ENCODE measurements around the gene CHSY1.
A peak's percentile ranks its signal among the peaks of the same experiment; 100 is the strongest.

CHSY1 gene

GRCh38 chr15:101269479-101270223, 17.8 kb upstream of the CHSY1 start:
- DNase-seq (ENCODE audit: low read depth) = no peak

DNA sequence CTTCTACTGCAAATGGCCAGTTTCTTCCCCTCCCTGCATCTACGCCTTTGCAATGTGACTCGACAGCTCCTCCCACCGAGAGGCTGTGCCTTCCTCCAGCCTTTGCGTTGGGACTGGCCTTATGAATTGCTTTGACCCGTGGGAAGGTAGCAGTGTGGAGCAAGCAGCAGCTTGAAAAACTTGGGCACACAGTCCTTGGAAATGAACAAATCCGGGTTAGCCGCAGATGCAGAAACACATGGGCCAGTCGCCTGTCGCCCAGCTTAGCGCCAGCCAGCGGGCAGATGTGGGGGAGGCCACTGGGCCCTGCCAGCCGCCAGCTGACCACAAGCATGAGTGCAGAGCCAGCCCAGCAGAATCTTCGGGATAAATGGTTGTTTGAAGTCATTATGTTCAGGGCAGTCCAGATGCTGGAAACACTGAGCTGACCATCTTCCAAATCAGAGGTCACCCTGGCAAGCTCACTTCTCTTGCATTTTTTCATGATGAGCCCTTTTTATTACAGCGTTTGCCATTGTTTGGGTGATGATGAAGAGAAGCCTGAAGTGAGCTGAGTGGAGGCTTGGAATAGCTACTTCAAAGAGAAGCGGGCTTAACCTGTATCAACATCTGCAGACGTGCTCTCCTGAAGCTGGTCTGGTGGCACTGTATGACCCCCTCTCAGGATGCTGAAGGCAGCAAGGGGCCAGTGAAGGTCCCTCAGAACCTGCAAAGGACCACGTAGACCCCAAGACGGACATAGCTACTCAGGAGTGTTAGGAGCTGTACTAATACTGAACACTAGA, 15.7 kb upstream of the CHSY1 start:
- DNase-seq (ENCODE audit: low read depth) = peak; percentile 62

DNA sequence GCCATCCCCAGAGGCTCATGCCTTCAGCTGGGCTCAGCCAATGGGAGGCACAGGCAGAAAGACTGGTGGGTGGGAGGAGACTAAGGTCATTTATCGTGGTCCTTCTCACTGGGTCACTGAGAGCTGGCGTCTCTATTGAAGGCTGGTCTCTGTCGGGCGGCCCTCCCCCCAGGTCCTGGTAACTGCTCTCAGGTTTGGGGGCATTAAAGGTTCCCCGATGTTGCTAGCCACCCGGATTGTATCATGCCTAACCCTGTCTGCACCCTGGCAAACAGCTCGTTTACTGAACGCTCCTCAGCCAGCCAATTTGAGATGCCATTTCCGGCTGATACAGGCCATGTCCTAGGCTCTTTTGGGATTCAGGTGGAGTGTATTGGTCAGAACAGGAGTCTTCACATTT, 14.9 kb upstream of the CHSY1 start:
- DNase-seq (ENCODE audit: low read depth) = no peak

GRCh38 chr15:101266034-101266433, 14.2 kb upstream of the CHSY1 start:
- DNase-seq (ENCODE audit: low read depth) = peak; percentile 83

GRCh38 chr15:101264911-101265641, 13.2 kb upstream of the CHSY1 start:
- DNase-seq (ENCODE audit: low read depth) = no peak

DNA sequence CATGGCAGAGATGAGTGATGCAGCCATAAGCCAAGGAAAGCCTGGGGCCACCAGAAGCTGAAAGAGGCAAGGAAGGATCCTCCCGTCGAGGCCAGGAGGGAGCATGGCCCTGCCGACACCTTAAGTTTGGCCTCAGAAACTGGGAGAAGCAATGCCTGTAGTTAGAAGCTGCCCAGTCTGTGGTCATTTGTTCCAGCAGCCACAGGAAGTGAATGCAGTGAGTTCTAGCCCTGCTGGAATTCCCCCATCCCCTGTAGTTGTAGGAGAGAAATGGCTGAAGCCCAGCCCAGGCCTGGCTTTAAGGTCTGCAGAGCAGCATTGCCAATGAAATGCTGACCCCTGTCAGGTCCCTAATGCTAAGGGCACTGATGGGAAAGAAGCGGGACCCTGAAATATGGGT, 12.2 kb upstream of the CHSY1 start:
- peak; percentile 73 for DNase-seq (ENCODE audit: low read depth)

GRCh38 chr15:101262551-101262950, 10.7 kb upstream of the CHSY1 start:
- DNase-seq (ENCODE audit: low read depth) = no peak

DNA sequence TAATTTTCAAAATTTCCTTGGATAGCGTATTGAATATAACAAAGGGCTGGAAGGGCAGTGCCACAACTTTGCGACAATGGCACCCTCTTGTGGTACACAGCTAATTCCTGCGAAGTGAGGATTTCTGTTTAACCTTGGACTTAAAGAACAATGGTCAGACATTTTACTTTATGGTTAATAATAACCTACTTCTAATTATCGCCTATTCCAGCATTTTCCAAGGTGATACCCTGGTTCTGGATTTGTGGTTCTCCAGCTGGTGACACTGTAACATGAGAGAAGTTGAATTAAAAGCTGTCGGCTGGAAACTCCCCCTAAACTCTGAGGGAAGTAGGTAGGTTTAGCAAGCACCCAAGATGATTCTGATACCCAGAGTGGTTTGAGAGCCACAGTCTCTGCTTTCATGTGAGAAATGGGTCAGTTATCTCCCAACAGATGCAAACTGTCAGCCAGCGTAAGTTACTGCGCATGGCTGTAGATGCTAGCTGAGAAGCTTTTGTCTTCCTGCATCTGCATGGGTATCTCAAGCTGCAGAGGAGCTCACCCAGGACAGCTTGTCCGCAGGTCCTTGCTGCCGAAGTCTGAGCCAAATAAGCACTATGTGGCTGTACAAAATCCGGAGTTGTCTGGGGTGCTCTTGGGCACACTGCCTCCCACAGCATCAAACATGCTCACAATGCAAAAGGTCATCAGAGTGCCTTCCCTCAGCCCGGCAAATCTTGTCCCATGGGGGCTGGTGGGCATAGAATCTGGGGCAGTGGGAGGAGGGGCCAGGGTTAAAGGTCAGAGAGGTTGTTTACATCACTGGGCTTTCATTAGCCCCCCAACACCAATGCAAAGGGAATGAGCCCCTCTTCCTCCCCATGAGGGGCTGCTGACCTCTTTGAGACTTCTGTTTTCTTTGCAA, 6.6 kb upstream of the CHSY1 start:
- DNase-seq (ENCODE audit: low read depth) = peak; percentile 76

- DNase-seq (ENCODE audit: low read depth) = no peak
Observed at GRCh38 chr15:101256757-101257156, 4.9 kb upstream of the CHSY1 start.

DNA sequence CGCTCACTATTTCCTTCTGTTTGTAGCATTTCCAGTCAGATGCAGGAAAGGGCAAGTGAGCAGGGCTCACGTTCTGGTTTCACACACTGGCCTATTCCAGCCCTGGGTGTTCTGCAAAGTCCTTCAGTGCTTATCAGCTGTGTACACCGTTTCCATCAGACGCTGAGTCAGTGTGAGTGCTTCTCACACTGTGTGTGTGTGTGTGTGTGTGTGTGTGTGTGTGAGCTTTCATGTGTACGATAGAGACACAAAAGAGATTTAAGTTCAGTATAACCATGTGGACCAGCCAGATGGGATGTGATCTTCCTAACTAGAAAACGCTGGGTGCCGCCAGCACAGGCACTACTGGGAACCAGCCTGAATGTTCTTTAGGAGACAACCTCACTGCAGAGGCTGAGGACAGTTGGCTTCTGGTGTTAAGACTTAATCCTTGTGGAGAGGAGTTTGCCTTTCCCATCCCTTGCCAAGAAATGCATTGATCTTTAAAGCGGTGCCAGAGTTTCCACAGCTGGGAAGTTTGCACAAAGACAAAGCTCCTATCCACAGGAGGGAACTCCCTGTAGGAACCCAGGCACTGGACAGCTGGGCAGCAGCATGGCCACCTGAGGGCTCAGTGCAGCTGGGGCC, 3.9 kb upstream of the CHSY1 start:
- DNase-seq (ENCODE audit: low read depth) = peak; percentile 93

- no peak for DNase-seq (ENCODE audit: low read depth)
Observed at GRCh38 chr15:101255051-101255395, 3.2 kb upstream of the CHSY1 start.

DNA sequence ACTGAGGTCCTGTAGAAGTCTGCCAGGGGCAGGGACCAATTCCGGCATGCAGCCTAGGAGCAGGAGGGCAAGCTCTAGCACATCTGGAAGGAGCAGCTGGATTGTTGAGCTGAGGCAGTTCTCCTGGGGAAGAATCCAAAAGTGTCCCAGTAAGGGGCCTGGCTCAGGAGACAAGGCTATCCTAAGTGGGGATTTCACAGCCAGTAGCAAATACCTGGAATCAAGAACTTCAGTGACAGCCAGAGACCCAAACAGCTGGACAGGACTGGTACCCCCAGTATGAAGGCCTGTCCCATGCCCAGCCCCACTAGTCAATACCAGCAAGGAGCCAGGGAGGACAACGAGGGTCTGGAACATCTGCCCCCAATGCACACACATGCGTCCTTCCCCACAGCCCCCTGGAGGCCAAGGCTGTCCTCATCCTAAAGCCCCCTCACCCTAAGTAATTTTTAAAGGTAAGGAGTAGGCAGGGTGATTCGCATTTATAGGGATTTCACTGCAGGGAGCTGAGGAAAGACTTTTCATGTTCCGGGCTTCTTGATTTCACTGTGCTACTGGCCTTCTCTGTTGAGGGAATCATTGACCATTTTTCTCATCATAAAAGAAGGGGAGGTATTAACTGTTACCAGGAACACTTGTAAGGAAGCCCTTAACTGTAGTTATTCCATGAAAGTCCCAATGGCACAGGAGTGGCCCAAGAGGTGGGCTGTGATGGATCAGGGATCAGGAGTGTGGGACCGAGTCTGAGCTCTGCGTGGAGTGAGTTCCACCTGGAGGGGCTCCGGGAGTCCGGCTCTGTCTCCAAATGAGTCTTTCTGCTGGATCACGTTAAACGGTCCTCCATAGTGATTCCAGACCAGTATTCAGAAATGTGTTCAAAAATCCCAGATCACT, 2.6 kb upstream of the CHSY1 start:
- DNase-seq (ENCODE audit: low read depth) = no peak

- DNase-seq (ENCODE audit: low read depth) = no peak
Observed at GRCh38 chr15:101252836-101253235, 988 bp upstream of the CHSY1 start.

GRCh38 chr15:101250873-101251829, 697 bp downstream of the CHSY1 start:
- no peak for DNase-seq (ENCODE audit: low read depth)

DNA sequence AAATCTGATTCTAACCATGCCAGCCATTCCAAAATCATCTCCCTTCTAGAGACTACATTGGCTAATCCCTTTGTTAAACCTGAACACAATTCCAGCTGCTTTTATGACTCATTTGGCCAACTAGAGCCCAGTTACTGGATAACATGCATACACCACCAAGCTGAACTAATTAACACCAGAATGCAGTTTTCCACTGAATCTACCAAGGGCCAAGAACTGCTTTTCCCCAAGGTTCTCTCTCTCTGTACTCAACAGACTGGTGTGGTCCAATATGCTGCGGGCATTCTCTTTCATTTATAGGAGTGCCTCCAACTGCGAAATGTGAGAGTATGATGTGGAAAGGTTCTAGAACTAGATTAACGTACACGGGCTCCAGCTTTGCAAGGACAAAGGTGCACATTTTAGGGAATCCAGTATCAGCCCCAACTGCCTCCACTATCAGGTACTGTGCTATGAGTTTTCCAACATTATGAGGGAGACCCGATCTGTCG, 1.5 kb downstream of the CHSY1 start:
- DNase-seq (ENCODE audit: low read depth) = peak; percentile 67

GRCh38 chr15:101248274-101248673, 3.6 kb downstream of the CHSY1 start:
- DNase-seq (ENCODE audit: low read depth) = no peak

- DNase-seq (ENCODE audit: low read depth) = no peak
Observed at GRCh38 chr15:101246824-101247745, 4.8 kb downstream of the CHSY1 start.

DNA sequence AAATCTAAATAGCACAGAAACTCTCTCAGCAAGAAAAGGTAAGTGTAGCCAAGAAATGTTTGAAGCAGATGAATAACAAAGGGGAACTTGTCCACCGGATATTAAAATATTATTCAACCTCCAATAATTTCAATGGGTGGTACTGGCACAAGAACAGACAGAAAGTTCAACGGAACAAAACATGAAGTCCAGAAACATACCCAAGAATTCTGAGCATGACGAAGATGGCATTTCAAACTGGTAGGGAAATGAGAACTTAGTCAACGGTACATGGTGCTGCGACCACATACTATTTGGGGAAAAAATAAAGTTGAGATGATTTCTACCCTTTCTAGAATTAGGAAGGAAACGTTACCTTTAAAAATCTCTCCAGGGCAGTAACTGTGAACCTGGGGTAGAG, 5.5 kb downstream of the CHSY1 start:
- no peak for DNase-seq (ENCODE audit: low read depth)

All from iris pigment epithelial cell (primary cell).